OCI-LY3 (cell line): ENCODE results near the gene MT1A.

Source experiments
- EZH2phosphoT487 ChIP-seq: fragments of 200-600 bp; shearing (Covaris generic); IDR thresholded peaks from 2 replicates; pipeline ENCODE4 v1.6.1; 2018; ENCODE audit warnings: antibody characterized with exemption, mixed run types, low read depth
- TF ChIP-seq, protein P1 (sequence below): fragments of 200-600, 300-600 bp; sonication (generic); IDR thresholded peaks from 2 replicates; pipeline ENCODE4 v1.5.1; 2014; ENCODE audit warnings: antibody characterized with exemption, low read length, low read depth

DNA sequence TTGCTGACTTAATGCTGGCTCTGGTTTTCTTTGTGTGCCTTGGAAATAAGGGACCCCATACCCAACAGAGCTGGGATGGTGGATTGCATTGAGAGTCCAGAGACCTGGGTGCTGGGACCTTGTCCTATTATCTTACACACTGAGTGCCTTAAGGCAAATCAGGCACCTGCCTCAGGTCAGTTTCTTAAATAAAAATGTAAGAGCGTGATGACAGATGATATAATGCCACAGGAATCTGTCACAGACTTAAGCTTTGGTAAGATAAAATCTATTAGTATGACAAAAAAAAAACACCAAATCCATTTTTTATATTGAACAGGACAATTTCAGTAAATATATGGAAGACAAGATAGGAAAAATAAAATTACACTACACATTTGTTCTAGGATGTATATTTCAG is 1.6 kb downstream of the MT1A start:
- TF ChIP-seq, protein P1, sequence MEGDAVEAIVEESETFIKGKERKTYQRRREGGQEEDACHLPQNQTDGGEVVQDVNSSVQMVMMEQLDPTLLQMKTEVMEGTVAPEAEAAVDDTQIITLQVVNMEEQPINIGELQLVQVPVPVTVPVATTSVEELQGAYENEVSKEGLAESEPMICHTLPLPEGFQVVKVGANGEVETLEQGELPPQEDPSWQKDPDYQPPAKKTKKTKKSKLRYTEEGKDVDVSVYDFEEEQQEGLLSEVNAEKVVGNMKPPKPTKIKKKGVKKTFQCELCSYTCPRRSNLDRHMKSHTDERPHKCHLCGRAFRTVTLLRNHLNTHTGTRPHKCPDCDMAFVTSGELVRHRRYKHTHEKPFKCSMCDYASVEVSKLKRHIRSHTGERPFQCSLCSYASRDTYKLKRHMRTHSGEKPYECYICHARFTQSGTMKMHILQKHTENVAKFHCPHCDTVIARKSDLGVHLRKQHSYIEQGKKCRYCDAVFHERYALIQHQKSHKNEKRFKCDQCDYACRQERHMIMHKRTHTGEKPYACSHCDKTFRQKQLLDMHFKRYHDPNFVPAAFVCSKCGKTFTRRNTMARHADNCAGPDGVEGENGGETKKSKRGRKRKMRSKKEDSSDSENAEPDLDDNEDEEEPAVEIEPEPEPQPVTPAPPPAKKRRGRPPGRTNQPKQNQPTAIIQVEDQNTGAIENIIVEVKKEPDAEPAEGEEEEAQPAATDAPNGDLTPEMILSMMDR, result no peak
- TF ChIP-seq EZH2phosphoT487, result no peak
